VCaP (cell line): Measurements from ENCODE around the gene IL10.
"Not testable (repeated sequence)": the region's sequence is repeated elsewhere in the genome, so short reads cannot be mapped to it uniquely, and the experiment has no call there.

Source experiments
- H3K27ac ChIP-seq: fragments of 450-650 bp; 2 replicates; pipeline ENCODE4 v1.5.1; 2017
- CTCF ChIP-seq: fragments of 450-650 bp; conservative IDR thresholded peaks from 2 replicates; pipeline ENCODE4 v1.5.1; 2017; ENCODE audit warnings: mild to moderate bottlenecking, moderate library complexity

IL10 gene

GRCh38 chr1:206784471-206784903 is 12.2 kb upstream of the IL10 start:
- TF ChIP-seq CTCF: no peak
- no peak overlapping the region for H3K27ac ChIP-seq

- no peak for TF ChIP-seq CTCF
- H3K27ac ChIP-seq: no peak overlapping the region
Observed at GRCh38 chr1:206783506-206783905, 11.2 kb upstream of the IL10 start.

- TF ChIP-seq CTCF: no peak
- no peak overlapping the region for H3K27ac ChIP-seq
Observed at GRCh38 chr1:206782448-206782847, 10.2 kb upstream of the IL10 start.

- TF ChIP-seq CTCF: no peak
- no peak overlapping the region for H3K27ac ChIP-seq
Observed at GRCh38 chr1:206779638-206780037, 7.3 kb upstream of the IL10 start.

- not testable (repeated sequence) for H3K27ac ChIP-seq
Observed at GRCh38 chr1:206778911-206779310, 6.6 kb upstream of the IL10 start.

GRCh38 chr1:206778031-206778430 is 5.7 kb upstream of the IL10 start:
- TF ChIP-seq CTCF: no peak
- no peak overlapping the region for H3K27ac ChIP-seq

GRCh38 chr1:206776229-206776628 is 3.9 kb upstream of the IL10 start:
- H3K27ac ChIP-seq: no peak overlapping the region; the same call in 1 of the 2 replicates
- no peak for TF ChIP-seq CTCF

GRCh38 chr1:206774093-206774492 is 1.8 kb upstream of the IL10 start:
- no peak for TF ChIP-seq CTCF
- no peak overlapping the region for H3K27ac ChIP-seq
